ENCODE data around the gene CASKIN1.
"Not testable (repeated sequence)": the region's sequence is repeated elsewhere in the genome, so short reads cannot be mapped to it uniquely, and the experiment has no call there.

CASKIN1 gene

DNA sequence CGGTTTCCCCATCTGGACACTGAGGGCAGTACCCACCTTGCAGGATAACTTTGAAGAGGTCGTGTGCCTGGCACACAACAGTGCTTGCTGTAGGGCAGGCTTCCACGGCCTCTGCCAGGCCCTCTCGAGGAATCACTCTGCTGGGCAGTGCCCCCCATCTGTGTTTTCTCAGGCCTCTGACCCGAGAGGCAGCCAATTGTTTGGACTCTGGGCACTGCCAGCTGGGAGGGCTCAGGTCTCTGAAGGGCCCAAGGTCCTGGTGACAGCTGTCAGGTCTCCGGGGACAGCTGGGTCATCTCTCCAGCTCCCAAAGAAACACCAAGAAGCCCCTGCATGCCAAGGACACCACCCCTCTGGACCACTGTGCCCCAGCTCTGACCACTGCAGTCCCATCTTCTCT, 49.0 kb downstream of the CASKIN1 start:
- TF ChIP-seq, protein P1, sequence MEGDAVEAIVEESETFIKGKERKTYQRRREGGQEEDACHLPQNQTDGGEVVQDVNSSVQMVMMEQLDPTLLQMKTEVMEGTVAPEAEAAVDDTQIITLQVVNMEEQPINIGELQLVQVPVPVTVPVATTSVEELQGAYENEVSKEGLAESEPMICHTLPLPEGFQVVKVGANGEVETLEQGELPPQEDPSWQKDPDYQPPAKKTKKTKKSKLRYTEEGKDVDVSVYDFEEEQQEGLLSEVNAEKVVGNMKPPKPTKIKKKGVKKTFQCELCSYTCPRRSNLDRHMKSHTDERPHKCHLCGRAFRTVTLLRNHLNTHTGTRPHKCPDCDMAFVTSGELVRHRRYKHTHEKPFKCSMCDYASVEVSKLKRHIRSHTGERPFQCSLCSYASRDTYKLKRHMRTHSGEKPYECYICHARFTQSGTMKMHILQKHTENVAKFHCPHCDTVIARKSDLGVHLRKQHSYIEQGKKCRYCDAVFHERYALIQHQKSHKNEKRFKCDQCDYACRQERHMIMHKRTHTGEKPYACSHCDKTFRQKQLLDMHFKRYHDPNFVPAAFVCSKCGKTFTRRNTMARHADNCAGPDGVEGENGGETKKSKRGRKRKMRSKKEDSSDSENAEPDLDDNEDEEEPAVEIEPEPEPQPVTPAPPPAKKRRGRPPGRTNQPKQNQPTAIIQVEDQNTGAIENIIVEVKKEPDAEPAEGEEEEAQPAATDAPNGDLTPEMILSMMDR (IDR thresholded peaks at IDR 0.05), result no peak
- TF ChIP-seq ZFX (IDR thresholded peaks at IDR 0.05; ENCODE audit: borderline replicate concordance), result no peak
- peak overlapping the region; percentile 94 for H3K27ac ChIP-seq

DNA sequence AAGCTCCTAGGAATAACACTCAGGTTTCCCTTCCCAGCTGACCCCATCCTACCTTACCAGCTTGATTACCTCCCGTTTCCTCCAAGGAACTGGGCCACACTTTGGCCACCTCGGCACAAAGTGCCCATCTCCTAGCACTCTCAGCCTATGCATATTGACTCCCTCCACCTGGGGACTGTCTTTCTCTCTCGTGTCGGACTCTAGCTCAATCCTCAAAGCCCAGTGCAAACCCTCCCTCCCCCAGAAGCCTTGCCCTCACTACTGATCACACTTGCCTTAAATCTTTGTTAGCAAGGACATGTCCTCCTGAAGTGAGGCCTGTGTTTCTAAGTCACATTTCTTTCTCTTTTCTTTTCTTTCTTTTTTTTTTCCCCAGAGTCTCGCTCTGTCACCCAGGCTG, 50.6 kb downstream of the CASKIN1 start:
- TF ChIP-seq, protein P1 (IDR thresholded peaks at IDR 0.05), result no peak
- TF ChIP-seq ZFX (IDR thresholded peaks at IDR 0.05; ENCODE audit: borderline replicate concordance), result no peak
- peak overlapping the region; percentile 18; the same call in 1 of the 2 replicates for H3K27ac ChIP-seq

DNA sequence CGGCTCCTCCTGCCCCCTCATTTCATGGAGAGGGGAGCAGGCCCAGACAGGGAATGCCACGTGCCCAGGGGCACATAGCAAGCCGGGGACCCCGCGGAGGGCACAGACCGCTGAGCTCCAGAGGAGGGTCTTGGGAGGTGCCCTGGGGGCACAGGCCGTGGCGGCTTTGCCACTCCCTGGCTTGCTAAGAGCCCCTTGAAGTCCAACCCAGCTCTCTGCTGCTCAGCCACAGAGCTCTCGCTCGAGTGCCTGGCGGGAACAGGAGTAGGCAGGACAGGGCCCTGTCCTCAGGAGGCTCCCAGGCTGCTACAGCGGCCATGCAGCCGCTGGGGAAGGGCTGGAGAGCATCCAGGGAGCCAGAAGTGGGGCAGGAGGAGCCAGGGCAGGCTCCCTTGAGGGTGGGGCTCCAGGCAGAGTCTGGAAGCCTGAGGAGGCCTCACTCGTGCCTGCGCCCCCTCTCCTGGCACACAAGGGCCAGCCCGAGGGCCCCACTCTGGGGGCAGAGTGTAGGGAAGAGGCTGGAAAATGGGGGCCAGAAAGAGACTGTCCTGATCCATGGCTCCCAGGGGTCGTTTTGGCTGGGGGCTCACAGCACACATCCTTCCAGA, 52.4 kb downstream of the CASKIN1 start:
- no peak overlapping the region for H3K27ac ChIP-seq
- no peak for TF ChIP-seq ZFX (IDR thresholded peaks at IDR 0.05; ENCODE audit: borderline replicate concordance)
- TF ChIP-seq, protein P1 (IDR thresholded peaks at IDR 0.05), result no peak

DNA sequence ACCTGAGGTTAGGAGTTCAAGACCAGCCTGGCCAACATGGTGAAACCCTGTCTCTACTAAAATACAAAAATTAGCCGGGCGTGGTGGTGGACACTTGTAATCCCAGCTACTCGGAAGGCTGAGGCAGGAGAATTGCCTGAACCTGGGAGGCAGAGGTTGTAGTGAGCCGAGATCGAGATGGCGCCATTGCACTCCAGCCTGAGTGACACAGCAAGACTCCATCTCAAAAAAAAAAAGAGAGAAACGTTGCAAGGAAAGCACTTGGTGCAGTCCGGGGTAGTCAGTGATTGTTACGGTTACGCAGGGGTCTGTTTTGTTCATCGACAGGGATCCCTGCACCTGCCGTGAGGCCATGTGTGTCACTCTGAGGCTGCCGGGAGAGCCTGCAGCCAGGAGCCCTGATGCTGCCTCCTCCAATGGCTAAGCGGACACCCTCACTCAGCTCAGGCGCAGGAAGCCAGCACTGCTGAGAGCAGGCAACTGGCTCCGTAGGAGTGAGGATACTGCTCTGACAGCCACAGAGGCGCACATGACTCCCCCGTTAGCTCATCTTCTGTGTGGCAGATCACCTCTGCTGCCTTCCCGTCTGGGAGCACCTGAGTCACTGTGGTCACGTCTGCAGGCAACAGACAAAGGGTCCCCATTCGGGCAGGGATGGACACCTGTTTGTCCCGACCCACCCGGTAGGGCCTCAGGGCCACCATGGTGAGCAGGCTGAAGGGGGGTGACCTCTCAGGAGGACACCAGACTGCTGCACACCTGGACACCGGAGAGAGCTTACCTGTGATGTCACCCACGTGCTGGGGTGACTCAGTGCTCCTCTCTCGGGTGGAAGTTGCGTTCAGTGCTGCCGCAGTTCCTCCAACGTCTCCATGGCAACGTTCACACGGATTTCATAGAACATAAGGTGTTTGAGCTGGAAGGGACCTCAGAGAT, 53.2 kb downstream of the CASKIN1 start:
- TF ChIP-seq, protein P1 (IDR thresholded peaks at IDR 0.05), result no peak
- no peak for TF ChIP-seq ZFX (IDR thresholded peaks at IDR 0.05; ENCODE audit: borderline replicate concordance)
- no peak overlapping the region for H3K27ac ChIP-seq

DNA sequence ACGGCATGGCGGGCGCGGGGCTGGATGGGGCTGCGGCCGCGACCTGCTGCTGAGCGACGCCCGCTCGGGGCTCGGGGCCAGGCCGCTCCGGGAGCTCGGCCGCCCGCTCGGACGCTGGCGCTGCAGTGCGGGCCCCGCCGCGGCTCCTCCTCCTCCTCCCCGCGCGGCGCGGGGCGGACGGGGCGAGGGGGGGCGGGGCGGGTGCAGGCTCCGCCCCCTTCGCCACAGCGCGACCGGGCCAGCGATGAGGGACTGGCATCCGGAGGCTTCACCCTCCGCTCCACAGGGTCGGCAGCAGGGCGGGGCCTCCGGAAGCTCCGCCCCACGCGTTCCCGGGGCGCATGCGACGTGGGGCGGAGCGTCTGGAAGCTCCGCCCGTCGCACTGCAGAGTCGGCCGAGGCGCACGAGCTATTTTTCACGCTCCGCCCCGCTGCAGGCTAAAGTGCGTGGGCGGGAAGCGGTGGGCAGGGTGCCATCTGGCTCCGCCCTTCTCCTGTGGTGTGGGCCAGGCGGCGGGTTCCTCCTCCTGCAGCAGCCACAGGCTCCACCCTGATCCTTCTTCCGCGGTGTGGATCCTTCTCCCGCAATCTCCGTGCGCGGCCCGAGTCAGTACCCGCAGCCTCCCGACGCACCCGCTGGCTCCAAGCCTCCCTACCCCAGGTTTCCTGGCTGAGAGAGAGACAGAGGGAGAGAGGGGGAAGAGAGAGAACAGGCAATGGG, 60.5 kb downstream of the CASKIN1 start, which contains the start of gene PKD1:
Gene PKD1 (minus strand): TSS at position 129 of the 721 bp plus-strand sequence. CDS start 209 bp downstream, outside the sequence.
- H3K27ac ChIP-seq, result peak within 1 kb of the TSS; percentile 61

DNA sequence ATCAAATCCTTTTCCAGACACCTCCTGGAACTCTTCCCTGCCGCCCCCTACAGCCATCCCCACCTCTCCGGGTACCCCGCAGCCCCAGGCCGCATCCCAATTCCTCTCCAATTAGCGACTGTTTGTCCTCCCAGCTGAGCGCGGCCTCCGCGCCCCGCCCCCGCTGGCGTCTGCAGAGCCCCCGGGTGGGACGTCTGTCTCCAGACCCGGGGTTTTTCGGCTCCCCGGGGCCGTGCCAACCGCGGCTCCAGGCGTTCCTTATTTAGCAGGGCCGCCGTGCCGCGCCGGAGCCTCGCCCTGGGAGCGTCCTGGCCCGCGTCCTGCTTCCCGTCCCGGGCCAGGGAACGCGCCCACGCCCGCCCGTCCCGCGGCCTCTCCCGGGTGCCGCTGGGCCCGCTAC, 61.3 kb downstream of the CASKIN1 start:
- H3K27ac ChIP-seq, result peak overlapping the region; percentile 61

DNA sequence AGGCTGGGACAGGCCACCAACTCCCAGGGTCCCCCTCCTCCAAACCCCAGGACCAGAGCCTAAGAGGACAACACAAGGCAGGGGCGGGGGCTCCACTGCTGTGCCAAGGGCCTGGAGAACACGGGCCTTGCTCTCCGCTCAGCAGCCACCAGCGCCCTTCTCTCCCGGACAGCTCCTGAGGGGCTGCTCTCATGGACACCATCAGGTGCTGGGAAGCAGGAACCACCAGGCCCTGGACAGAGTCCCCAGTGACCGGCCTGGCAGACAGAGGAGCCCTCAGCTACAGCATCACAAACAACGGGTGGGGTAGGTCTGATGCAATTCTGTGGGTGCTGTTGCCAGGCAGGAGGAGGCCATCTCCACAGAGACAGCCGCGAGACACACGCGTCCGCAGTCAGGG, 62.6 kb downstream of the CASKIN1 start:
- not testable (repeated sequence) for H3K27ac ChIP-seq

DNA sequence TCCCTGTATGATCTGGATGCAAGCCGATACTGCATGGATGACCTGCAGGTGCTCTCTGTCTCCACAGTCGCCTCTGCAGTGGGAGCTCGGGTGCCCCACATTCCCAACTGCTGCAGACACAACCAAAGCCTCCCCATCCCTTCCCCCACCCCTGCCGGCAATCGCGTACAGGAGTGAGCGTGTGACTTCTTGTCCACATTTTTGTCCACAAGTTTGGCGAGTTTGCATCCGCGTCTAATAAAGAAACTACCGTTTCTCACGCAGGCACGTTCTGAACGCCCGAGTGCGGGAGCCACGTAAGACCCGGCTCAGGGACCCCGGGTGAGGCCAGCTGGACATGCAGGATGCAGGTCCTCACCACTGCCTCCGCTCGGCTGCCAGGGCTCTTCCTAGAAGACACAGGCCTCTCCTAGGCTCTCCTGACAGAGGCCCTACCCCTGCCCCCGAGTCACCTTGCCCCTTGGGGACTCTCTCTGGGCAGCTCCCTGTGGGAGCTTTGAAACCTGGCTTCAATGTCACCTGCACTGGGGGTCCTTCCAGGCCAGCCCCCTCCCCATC, 66.4 kb downstream of the CASKIN1 start:
- H3K27ac ChIP-seq, result not testable (repeated sequence)

DNA sequence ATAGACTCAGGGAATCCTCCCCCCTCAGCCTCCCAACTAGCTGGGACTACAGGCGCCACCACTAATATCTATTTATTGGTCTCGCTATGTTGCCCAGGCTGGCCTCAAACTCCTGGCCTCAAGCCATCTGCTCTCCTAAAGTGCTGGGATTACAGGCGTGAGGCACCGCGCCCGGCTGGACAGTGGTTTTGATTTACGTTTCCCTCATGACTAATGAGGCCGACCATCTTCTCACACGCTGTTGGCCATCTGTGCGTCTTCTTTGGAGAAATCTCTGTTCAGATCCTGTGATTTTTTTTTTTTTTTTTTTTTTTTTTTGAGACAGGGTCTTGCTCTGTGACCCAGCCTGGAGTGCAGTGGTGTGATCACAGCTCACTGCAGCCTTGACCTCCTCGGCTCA, 67.2 kb downstream of the CASKIN1 start:
- H3K27ac ChIP-seq, result peak overlapping the region; percentile 82; the same call in 1 of the 2 replicates

DNA sequence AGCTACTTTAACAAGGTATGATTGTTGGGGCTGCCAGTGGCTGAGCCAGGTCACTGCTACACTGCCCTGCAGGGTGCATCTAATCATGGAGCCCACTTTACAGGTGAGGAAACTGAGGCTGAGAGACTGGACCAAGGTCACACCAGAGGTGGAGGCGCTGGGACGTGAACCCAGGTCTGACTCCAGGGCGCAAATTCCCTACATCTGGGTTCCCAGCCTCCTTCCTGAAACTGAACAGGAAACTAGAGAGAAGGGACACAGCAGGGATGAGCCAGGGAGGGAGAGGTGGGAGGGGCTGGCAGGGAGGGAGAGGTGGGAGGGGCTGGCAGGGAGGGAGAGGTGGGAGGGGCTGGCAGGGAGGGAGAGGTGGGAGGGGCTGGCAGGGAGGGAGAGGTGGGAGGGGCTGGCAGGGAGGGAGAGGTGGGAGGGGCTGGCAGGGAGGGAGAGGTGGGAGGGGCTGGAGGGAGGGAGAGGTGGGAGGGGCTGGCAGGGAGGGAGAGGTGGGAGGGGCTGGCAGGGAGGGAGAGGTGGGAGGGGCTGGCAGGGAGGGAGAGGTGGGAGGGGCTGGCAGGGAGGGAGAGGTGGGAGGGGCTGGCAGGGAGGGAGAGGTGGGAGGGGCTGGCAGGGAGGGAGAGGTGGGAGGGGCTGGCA, 68.7 kb downstream of the CASKIN1 start:
- H3K27ac ChIP-seq, result 0 out of 2 replicates have a peak overlapping the region, but pooled peaks have one; percentile 18
